Duodenal mucosa (tissue), 2 donors: ENCODE data around the gene PPM1D.
"Not testable (repeated sequence)": the region's sequence is repeated elsewhere in the genome, so short reads cannot be mapped to it uniquely, and the experiment has no call there.

ENCODE experiments used
- H3K27ac ChIP-seq: one replicate; pipeline ENCODE4 v1.7.0; 2013; ENCODE audit warnings: low read depth, low read length
- H3K27me3 ChIP-seq, 2 donors: one replicate each; pipeline ENCODE4 v1.7.0; 2013; ENCODE audit warnings: low read length in 2 of 2, control low read depth in 1 of 2; ENCODE audit not compliant: insufficient read depth in 2 of 2, control insufficient read depth in 1 of 2
- H3K36me3 ChIP-seq, 2 donors: one replicate each; pipeline ENCODE4 v1.7.0; 2013; ENCODE audit warnings: low read length in 2 of 2, control low read depth in 1 of 2; ENCODE audit not compliant: insufficient read depth in 2 of 2, control insufficient read depth in 1 of 2
- H3K4me1 ChIP-seq, 2 donors: one replicate each; pipeline ENCODE4 v1.7.0; 2013; ENCODE audit warnings: low read length in 2 of 2, control low read depth in 1 of 2; ENCODE audit not compliant: insufficient read depth in 2 of 2, control insufficient read depth in 1 of 2
- H3K4me3 ChIP-seq, 2 donors: one replicate each; pipeline ENCODE4 v1.7.0; 2013; ENCODE audit warnings: low read length in 2 of 2, low read depth in 1 of 2
- H3K9ac ChIP-seq, 2 donors: one replicate each; pipeline ENCODE4 v1.7.0; 2013; ENCODE audit warnings: low read length in 2 of 2, low read depth in 1 of 2
- H3K9me3 ChIP-seq, 2 donors: one replicate each; pipeline ENCODE4 v1.7.0; 2013; ENCODE audit warnings: low read length in 2 of 2, control low read depth in 1 of 2; ENCODE audit not compliant: control insufficient read depth in 1 of 2

Gene PPM1D

GRCh38 chr17:60599620-60600489 lies at the start of gene PPM1D:
Gene PPM1D, plus strand, starts transcription at chr17:60600193. Its CDS starts 222 bp downstream, at chr17:60600415.
- Histone ChIP-seq H3K27ac (peak within 1 kb of the TSS; percentile 89), H3K4me1 (peaks cover 8 to 23% of the 10 kb centered on the region in 2 donors), H3K4me3 (peak within 1 kb of the TSS; percentile 92 to 95), H3K36me3 (no peaks in the 10 kb centered on the region), H3K27me3 (no peaks in the 10 kb centered on the region), H3K9ac (peak within 1 kb of the TSS; percentile 93 to 97), H3K9me3 (no peaks in the 10 kb centered on the region)

- not testable (repeated sequence) for H3K4me3 ChIP-seq, H3K4me1 ChIP-seq, H3K27me3 ChIP-seq, H3K27ac ChIP-seq, H3K9me3 ChIP-seq, H3K36me3 ChIP-seq, H3K9ac ChIP-seq
Observed at GRCh38 chr17:60552255-60552654, 47.7 kb upstream of the PPM1D start.

- H3K27ac ChIP-seq = no peak overlapping the region
- no peak overlapping the region for H3K9ac ChIP-seq
- peaks cover 7 to 12% of the 10 kb centered on the region in 2 donors for H3K9me3 ChIP-seq
- H3K36me3 ChIP-seq = no peaks in the 10 kb centered on the region
- H3K4me3 ChIP-seq = no peak overlapping the region
- H3K4me1 ChIP-seq = no peaks in the 10 kb centered on the region
- H3K27me3 ChIP-seq = no peaks in the 10 kb centered on the region
Observed at GRCh38 chr17:60554377-60554788, 45.6 kb upstream of the PPM1D start.

- no peak overlapping the region for H3K27ac ChIP-seq
- H3K27me3 ChIP-seq = no peaks in the 10 kb centered on the region
- H3K9me3 ChIP-seq = peaks cover 7 to 12% of the 10 kb centered on the region in 2 donors
- H3K4me1 ChIP-seq = no peaks in the 10 kb centered on the region
- no peak overlapping the region for H3K4me3 ChIP-seq
- no peaks in the 10 kb centered on the region for H3K36me3 ChIP-seq
- H3K9ac ChIP-seq = no peak overlapping the region
Observed at GRCh38 chr17:60555786-60556185, 44.2 kb upstream of the PPM1D start.

- Histone ChIP-seq H3K9ac (no peak overlapping the region), H3K4me1 (peaks cover 0 to 4% of the 10 kb centered on the region in 2 donors), H3K27ac (no peak overlapping the region), H3K27me3 (no peaks in the 10 kb centered on the region), H3K9me3 (peaks cover 7 to 12% of the 10 kb centered on the region in 2 donors), H3K4me3 (no peak overlapping the region), H3K36me3 (no peaks in the 10 kb centered on the region)
Observed at GRCh38 chr17:60557805-60558204, 42.2 kb upstream of the PPM1D start.

GRCh38 chr17:60559659-60559994 lies 40.4 kb upstream of the PPM1D start:
- H3K27ac ChIP-seq = no peak overlapping the region
- no peaks in the 10 kb centered on the region for H3K27me3 ChIP-seq
- no peak overlapping the region for H3K9ac ChIP-seq
- peaks cover 0 to 3% of the 10 kb centered on the region in 2 donors for H3K9me3 ChIP-seq
- H3K4me1 ChIP-seq = peaks cover 0 to 4% of the 10 kb centered on the region in 2 donors
- no peaks in the 10 kb centered on the region for H3K36me3 ChIP-seq
- H3K4me3 ChIP-seq = no peak overlapping the region

GRCh38 chr17:60559995-60560859 lies 39.8 kb upstream of the PPM1D start:
- Histone ChIP-seq H3K4me3 (peak overlapping the region in 1 of 2 donors; percentile 43), H3K27ac (no peak overlapping the region), H3K27me3 (no peaks in the 10 kb centered on the region), H3K4me1 (peaks cover 0 to 4% of the 10 kb centered on the region in 2 donors), H3K9me3 (peaks cover 0 to 3% of the 10 kb centered on the region in 2 donors), H3K9ac (no peak overlapping the region), H3K36me3 (no peaks in the 10 kb centered on the region)

GRCh38 chr17:60560860-60561257 lies 39.1 kb upstream of the PPM1D start:
- no peak overlapping the region for H3K27ac ChIP-seq
- H3K4me3 ChIP-seq = no peak overlapping the region
- peaks cover 0 to 4% of the 10 kb centered on the region in 2 donors for H3K4me1 ChIP-seq
- no peaks in the 10 kb centered on the region for H3K36me3 ChIP-seq
- no peak overlapping the region for H3K9ac ChIP-seq
- peaks cover 0 to 3% of the 10 kb centered on the region in 2 donors for H3K9me3 ChIP-seq
- H3K27me3 ChIP-seq = no peaks in the 10 kb centered on the region

- Histone ChIP-seq H3K36me3 (no peaks in the 10 kb centered on the region), H3K4me1 (peaks cover 0 to 4% of the 10 kb centered on the region in 2 donors), H3K9ac (no peak overlapping the region), H3K27me3 (no peaks in the 10 kb centered on the region), H3K4me3 (no peak overlapping the region), H3K9me3 (peaks cover 0 to 3% of the 10 kb centered on the region in 2 donors), H3K27ac (no peak overlapping the region)
Observed at GRCh38 chr17:60562421-60562820, 37.6 kb upstream of the PPM1D start.

- Histone ChIP-seq H3K4me3 (no peak overlapping the region), H3K9me3 (no peaks in the 10 kb centered on the region), H3K4me1 (peaks cover 0 to 4% of the 10 kb centered on the region in 2 donors), H3K9ac (no peak overlapping the region), H3K27me3 (no peaks in the 10 kb centered on the region), H3K36me3 (no peaks in the 10 kb centered on the region), H3K27ac (no peak overlapping the region)
Observed at GRCh38 chr17:60563743-60564142, 36.2 kb upstream of the PPM1D start.
